LHCN-M2 (cell line): ENCODE data around the gene MVB12B. TPM values are rescaled to one million over a fixed set of nuclear protein-coding genes. Genes with fewer than 3 reads are reported as not detected.

Experiments
- DNase-seq: peaks from one replicate; pipeline ENCODE4 v3.0.0-alpha.2; 2012; ENCODE audit warnings: low read depth
- total RNA-seq: library from RNA; depleted of rRNA; stranded (reverse); fragments of >200 nt; gene quantifications from 2 replicates; pipeline ENCODE4 v1.2.3, GENCODE V29; 2014

Gene MVB12B
- total RNA-seq, 1 experiment from 2014 or later = 4.8 TPM

DNA sequence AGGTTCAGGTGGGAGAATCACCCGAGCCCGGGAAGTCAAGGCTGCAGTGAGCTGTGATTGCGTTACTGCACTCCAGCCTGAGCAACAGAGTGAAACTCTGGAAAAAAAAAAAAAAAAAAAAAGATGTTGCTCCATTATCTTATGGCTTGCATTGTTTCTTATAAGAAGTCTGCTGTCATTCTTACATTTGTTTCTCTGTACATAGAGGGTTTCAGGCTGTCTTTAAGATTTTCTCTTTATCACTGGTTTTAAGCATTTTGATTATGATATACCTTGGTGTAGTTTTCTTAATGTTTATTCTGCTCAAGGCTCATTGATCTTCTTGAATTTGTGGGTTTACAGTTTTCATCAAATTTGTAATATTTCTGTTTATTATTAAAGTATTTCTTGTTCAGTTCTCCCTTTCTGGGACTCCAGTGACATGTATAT is 35.2 kb downstream of the MVB12B start:
- DNase-seq = no peak

- no peak for DNase-seq
These were observed 36.6 kb downstream of the MVB12B start for GRCh38 chr9:126363250-126363649.

DNA sequence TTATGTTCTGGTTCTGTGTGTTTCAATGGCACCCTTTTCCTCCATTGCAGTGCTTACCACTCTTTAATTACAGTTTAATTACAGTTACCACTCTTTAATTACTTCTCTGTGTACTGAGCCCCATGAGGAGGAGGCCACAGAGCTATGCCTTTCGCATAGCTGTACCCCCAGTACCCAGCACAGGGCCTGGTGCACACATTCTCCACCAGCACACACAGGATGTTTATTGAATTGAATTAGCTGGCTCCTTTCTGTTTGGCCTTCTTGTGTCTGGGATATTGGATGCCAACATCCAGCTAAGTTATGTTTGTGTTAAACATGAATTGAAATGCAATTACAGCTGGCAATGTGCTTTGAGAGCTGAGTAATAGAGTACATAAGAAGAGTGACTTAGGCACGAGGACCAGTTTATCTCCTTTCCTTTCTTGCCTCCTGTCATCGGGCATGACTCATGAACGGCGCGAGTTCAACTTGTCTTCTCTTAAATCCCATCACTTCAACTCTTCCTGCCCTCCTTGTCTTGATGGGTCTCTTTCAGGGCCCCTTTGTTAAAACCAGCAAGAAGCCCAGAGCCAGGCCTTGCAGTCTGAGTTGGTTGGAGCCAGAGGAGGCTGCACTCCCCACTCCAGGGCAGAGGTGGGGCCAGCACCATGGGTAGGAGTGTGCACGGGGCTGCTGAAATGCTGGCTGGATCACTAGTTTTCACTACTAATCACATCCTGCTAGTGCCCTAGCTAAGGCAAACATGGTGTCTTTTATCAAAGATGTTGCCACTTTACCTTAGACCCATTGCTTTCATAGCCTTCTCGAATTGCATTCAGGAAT is 37.4 kb downstream of the MVB12B start:
- no peak for DNase-seq

DNA sequence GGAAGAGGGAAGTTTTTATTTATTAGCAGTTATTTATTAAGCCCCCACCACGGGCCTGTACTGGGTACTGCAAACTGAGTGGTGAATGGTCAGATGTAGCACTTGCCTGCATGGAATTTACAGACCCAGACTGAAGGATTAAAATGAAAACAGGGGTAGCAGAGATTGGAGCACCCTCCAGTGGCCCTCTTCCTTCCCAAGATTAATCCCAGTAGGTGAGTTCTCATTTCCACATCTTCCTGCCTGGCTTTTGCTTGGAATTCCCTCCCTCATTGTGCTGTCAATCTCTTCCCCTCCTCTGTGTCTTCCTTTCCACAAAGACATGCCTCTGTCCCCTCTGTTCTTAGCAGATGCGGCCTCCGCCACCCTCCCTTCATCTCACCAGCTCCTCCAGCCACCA is 39.2 kb downstream of the MVB12B start:
- DNase-seq = no peak

DNA sequence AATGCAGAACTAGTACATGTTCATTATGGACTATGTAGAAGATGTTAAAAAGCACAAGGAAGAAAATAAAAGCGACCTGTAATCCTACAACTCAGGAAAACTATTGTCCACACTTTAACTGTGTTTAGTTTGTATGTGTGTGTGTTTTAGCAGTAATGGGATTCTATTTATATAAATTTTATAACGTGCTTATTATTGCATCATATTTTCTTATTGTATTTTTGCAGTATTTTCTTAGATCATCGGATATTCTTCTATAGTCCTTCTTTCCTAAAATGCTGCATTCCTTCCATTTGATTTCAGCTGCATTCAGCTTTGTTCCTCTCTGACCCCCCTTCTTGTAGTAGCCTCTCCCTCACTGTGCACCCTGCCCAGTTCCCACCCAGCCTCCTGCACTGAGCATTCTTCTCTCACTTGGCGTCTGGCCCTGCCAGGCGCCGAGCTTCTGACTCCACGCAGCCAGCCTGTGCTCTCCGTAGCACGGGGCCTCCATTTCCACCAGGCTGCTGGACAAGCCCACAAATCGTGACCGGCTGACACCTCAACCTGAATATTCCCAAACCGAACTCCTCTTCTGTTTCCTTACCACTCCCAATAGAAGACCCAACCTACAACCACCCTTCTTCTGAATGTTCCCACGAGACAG is 39.9 kb downstream of the MVB12B start:
- no peak for DNase-seq

DNA sequence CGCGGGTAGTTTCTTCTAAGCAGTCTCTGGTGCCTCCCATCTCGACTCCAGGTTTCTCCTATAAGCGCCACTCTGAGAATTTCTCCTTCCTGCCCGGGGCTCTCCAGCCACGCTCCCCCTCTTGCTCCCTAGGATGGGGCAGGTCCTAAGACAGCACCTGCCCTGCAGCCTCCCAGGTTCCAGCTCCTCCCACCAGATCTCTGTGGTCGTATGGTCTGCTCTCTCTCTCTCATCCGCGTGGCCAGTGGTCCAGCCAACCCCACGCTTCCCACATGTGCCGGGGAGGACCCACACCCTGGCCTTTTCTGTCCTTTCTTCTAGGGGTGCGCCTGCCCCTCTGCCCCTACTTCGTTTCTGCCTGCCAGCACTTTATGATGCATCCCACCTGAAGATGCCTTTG is 40.5 kb downstream of the MVB12B start:
- DNase-seq = no peak

DNA sequence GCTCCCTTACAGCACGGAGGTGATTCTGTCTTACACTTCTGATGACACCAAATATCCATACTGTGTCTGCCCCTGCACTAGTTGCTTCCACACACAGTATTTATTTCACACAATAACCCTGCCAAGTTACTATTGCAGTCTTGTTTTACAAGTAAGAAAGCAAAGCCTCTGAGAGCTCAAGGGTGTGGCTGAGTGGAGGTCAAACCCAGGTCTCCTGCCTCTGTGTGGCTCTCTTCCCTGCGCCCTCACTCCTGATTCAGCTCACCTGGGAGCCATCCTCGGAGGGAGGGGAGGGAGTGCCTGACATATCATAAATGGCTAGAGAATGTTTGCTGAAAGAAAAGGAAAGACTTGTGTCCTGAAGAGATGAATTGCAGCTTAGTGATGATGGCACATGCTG is 41.0 kb downstream of the MVB12B start:
- DNase-seq = no peak

GRCh38 chr9:126368020-126368419 is 41.4 kb downstream of the MVB12B start:
- no peak for DNase-seq

GRCh38 chr9:126371007-126371870 is 44.6 kb downstream of the MVB12B start:
- no peak for DNase-seq

DNA sequence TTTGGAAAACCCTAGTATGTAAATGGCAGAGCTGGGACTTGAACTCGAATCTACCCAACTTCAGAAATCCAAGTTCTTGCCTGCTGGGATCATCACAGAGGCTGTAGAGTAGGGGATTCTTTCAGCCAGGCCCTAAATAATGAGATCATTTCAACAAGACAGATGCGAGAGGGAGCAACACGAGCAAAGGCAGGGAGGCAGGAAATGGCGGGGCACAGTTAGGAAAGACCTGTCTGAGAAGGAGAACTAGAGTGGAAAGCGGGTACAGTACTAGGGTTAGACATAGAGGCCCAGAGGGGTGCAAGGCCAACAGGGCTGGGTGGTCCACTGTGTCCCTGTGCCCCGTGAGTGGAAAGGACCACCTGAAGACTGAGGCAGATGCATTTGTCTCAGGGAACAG is 46.1 kb downstream of the MVB12B start:
- DNase-seq = no peak

- peak; percentile 24 for DNase-seq
These were observed 46.6 kb downstream of the MVB12B start for GRCh38 chr9:126373241-126373640.

- DNase-seq = no peak
These were observed 47.7 kb downstream of the MVB12B start for GRCh38 chr9:126374366-126374781.

GRCh38 chr9:126375386-126375785 is 48.8 kb downstream of the MVB12B start:
- DNase-seq = no peak

- DNase-seq = no peak
These were observed 49.9 kb downstream of the MVB12B start for GRCh38 chr9:126376311-126377175.

DNA sequence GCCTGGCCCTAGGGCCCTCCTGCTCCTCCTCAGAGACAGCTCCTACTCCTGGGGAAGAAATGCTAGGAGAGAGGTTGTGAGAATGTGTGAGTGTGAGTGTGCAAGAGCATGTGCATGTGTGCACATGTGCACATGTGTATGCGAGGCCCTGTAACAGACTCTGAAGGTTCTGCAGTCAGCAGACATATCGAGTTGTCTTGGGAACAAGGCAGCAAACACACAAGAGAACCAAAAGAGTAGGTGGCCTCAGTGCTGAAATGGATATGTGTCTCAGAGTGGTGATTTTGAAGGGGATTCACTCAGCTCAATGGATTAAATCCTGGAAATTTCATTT is 50.5 kb downstream of the MVB12B start:
- no peak for DNase-seq

DNA sequence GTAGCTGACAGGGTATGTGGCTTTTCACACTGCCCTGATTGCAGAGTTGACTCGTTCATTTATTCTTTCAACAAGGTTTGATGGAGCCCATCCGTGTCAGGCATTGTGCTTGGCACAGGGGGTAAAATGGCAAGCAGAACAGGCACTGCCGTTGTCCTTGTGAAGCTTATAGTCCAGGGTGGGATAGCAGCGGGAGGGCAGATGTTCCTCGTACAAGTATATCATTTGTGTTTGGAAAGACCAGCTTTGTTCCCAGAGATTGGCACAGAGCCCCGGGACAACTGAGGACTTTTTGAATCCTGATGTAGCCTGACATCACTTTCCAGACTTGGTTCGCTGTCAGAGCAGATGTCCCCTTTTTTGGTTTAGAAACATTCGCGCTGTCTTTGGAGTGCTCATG is 50.9 kb downstream of the MVB12B start:
- no peak for DNase-seq

DNA sequence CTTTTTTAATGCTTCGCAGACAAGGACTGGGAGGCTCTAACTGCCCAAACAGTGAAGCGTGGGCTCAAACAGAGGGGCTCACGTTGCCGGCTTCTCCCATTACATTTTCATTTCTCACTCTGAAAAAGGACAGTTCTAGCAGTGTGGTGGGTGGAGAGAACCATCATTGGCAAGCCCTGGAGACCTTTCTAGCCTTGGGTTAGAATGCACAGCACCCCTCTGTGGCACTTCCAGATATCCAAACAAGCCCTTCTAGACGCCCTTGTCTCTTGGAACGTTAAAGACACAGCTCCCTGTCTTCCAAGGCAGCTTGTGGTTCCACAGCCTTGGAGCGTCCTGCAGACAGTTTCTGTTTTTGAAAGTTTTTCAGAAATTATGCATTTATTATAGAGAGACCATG is 52.1 kb downstream of the MVB12B start:
- no peak for DNase-seq

GRCh38 chr9:126379661-126380360 is 53.2 kb downstream of the MVB12B start:
- DNase-seq = no peak

- no peak for DNase-seq
These were observed 53.8 kb downstream of the MVB12B start for GRCh38 chr9:126380447-126380846.

GRCh38 chr9:126381195-126381594 is 54.6 kb downstream of the MVB12B start:
- no peak for DNase-seq
